Coronary artery (tissue), 2 donors: ENCODE data around the gene FOXN3.

Experiments
- DNase-seq: peaks from one replicate; pipeline ENCODE4 v3.0.0-alpha.2; 2017; ENCODE audit warnings: low spot score
- H3K27ac ChIP-seq, 2 donors: fragments of 200-600 bp; sonication (generic); one replicate each; pipeline ENCODE4 v1.5.1; 2016 to 2019
- H3K4me3 ChIP-seq: fragments of 200-600 bp; sonication (generic); 2 replicates; pipeline ENCODE4 v1.5.1; 2016; ENCODE audit warnings: mild to moderate bottlenecking, moderate library complexity
- CTCF ChIP-seq: fragments of 200-600 bp; sonication (generic); IDR thresholded peaks from one replicate; pipeline ENCODE4 v1.5.1; 2019; ENCODE audit warnings: antibody characterized with exemption

The FOXN3 gene

GRCh38 chr14:89279649-89280232 is 137.3 kb downstream of the FOXN3 start:
- no peak for DNase-seq
- no peak overlapping the region for H3K4me3 ChIP-seq
- no peak overlapping the region for H3K27ac ChIP-seq
- no peak for TF ChIP-seq CTCF

GRCh38 chr14:89277203-89277602 is 139.8 kb downstream of the FOXN3 start:
- Histone ChIP-seq H3K4me3 (no peak overlapping the region), H3K27ac (no peak overlapping the region)
- no peak for TF ChIP-seq CTCF
- DNase-seq: no peak

- Histone ChIP-seq H3K27ac (no peak overlapping the region), H3K4me3 (no peak overlapping the region)
- TF ChIP-seq CTCF: no peak
- DNase-seq: peak; percentile 43
These were observed 140.5 kb downstream of the FOXN3 start for GRCh38 chr14:89276424-89276975.

GRCh38 chr14:89270439-89271227 is 146.4 kb downstream of the FOXN3 start:
- no peak overlapping the region for H3K27ac ChIP-seq
- no peak for TF ChIP-seq CTCF
- no peak for DNase-seq

GRCh38 chr14:89269404-89269803 is 147.6 kb downstream of the FOXN3 start:
- H3K27ac ChIP-seq: no peak overlapping the region
- TF ChIP-seq CTCF: no peak
- H3K4me3 ChIP-seq: no peak overlapping the region
- DNase-seq: peak; percentile 31

More at GRCh38 chr14:89270439-89271227, 146.4 kb downstream of the FOXN3 start:
- H3K4me3 ChIP-seq: no peak overlapping the region

- DNase-seq: peak; percentile 63
- no peak for TF ChIP-seq CTCF
- H3K27ac ChIP-seq: peak overlapping the region; percentile 29 to 73
- H3K4me3 ChIP-seq: no peak overlapping the region
These were observed 148.5 kb downstream of the FOXN3 start for GRCh38 chr14:89268514-89268913.
